NCI-H526 (cell line): ENCODE measurements around the gene RAD23B.

Experiments used
- DNase-seq, 2 experiments: peaks; one replicate each; lab custom pipeline; 2025; lab: John Stamatoyannopoulos, UW

Gene RAD23B

GRCh38 chr9:107336718-107337360 is 53.8 kb downstream of the RAD23B start:
- no peak for DNase-seq

- DNase-seq = no peak
Observed at GRCh38 chr9:107337676-107338590, 54.9 kb downstream of the RAD23B start.

GRCh38 chr9:107338911-107339659 is 56.0 kb downstream of the RAD23B start:
- DNase-seq = no peak

GRCh38 chr9:107340920-107341632 is 58.0 kb downstream of the RAD23B start:
- DNase-seq = peak; percentile 2 to 63

GRCh38 chr9:107342476-107343161 is 59.5 kb downstream of the RAD23B start:
- no peak for DNase-seq

- DNase-seq = no peak
Observed at GRCh38 chr9:107345327-107345726, 62.2 kb downstream of the RAD23B start.

GRCh38 chr9:107348836-107349235 is 65.8 kb downstream of the RAD23B start:
- DNase-seq = no peak

GRCh38 chr9:107350443-107350842 is 67.4 kb downstream of the RAD23B start:
- DNase-seq = no peak

- no peak for DNase-seq
Observed at GRCh38 chr9:107351382-107352045, 68.4 kb downstream of the RAD23B start.

- no peak for DNase-seq
Observed at GRCh38 chr9:107355394-107355793, 72.3 kb downstream of the RAD23B start.

GRCh38 chr9:107358986-107359385 is 75.9 kb downstream of the RAD23B start:
- DNase-seq = peak; percentile 87 to 92

GRCh38 chr9:107360098-107360497 is 77.0 kb downstream of the RAD23B start:
- no peak for DNase-seq

GRCh38 chr9:107361816-107362215 is 78.7 kb downstream of the RAD23B start:
- DNase-seq = no peak

- no peak for DNase-seq
Observed at GRCh38 chr9:107363516-107364152, 80.6 kb downstream of the RAD23B start.

- DNase-seq = no peak
Observed at GRCh38 chr9:107367727-107368502, 84.8 kb downstream of the RAD23B start.

GRCh38 chr9:107368696-107369095 is 85.6 kb downstream of the RAD23B start:
- no peak for DNase-seq

- DNase-seq = no peak
Observed at GRCh38 chr9:107373809-107374208, 90.7 kb downstream of the RAD23B start.

GRCh38 chr9:107375001-107375400 is 91.9 kb downstream of the RAD23B start:
- no peak for DNase-seq

GRCh38 chr9:107375651-107376369 is 92.7 kb downstream of the RAD23B start:
- no peak for DNase-seq
